Umbilical cord (tissue), 2 donors: ENCODE results near the gene VPS26A. TPM values are rescaled to one million over a fixed set of nuclear protein-coding genes. Genes with fewer than 3 reads are reported as not detected.

Experiments used
- DNase-seq: peaks from one replicate; pipeline ENCODE4 v3.0.0-alpha.2; 2015; ENCODE audit warnings: low spot score
- total RNA-seq: library from RNA; depleted of rRNA; stranded (reverse); fragments of >200 nt; gene quantifications from one replicate; pipeline ENCODE4 v1.2.3, GENCODE V29; 2014; ENCODE audit warnings: low replicate concordance; ENCODE audit not compliant: insufficient read depth

The VPS26A gene
- total RNA-seq = 26.2 TPM

DNA sequence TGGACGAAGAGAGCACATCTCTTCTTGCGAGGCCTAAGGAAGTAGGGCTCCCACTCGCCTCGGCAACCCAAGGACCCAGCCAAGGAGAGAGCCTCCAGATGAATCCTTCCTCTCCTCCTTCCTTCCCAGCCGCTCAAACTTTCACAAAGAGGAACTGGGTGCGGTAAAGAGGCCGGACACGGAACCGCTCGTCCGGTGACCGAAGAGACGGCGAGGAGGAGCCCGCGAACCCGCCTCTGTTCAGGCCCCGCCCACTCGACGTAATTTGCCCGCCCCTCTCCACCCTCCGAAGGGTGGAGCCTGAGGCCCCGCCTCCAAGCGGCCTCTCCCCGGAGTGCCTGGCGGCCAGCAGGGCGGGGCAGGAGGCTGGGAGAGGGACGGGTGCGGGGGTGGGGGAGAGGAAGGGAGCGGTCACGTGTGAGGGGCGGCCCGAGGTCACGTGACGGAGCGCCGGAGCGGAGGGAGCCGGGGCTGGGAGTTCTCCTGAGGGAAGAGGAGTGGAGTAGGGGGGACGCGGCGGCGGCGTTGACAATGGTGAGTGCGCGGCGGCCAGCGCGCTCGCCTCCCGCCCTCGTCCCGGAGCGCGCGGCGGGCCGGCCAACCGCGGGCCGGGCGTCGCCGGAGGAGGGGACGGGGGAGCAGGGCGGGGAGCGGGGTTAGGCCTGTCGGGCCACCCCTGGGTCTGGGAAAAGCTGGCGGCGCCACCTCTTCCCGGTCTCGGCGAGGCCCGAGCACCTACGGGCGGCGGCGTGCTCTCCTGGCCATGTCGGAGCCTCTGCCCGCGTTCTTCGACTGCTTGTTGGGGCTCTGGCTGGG, at the start of gene VPS26A:
Gene VPS26A (plus strand): TSS at position 432 of the 816 bp plus-strand sequence. CDS start 100 bp downstream, at position 532.
- DNase-seq = peak; percentile 99

DNA sequence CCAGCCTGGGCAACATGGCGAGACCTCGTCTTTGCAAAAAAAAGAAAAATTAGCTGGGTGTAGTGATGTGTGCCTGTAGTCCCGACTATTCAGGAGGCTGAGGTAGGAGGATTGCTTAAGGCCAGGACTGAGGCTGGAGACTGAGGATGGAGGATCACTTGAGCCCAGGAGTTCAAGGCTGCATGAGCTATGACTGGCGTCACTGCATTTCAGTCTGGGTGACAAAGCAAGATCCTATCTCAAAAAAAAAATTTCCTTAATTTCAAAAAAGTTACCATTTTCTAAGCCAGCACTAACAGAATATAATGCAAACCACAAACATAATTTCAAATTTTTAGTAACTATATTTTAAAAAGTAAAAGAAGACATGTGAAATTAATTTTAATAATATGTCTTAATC, 49.4 kb upstream of the VPS26A start:
- DNase-seq = no peak

DNA sequence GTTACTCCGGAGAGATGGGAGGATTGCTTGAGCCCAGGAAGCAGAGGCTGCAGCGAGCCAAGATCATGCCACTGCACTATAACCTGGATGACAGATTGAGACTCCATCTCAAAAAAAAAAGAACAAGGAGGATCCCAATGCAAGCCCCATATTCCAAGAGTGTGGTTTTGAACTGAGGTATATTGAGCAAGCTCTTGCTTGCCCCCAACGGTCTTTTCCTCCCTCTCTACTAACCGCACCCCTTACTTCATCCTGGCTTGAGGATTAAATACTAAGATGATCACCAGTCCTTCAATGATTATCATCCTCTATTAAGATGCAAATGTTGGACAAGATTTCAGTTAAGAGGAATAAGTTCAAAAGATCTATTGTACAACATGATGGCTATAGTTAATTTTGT, 48.5 kb upstream of the VPS26A start:
- DNase-seq = no peak

DNA sequence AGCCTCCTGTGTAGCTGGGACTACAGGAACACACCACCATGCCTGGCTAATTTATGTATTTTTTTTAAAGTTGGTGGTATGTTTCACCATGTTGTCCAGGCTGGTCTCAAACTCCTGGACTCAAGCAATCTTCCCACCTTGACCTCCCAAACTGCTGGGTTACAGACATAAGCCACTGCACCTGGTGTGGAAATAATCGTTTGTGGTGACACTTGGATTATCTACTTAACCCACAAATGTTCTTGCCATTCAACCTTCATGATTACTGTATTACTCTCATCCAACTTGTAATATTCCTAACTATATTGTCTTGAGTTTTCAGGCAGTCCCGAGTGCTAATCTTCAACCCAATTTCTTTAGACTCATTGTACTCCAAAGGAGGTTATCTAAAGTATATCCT, 45.7 kb upstream of the VPS26A start:
- no peak for DNase-seq

DNA sequence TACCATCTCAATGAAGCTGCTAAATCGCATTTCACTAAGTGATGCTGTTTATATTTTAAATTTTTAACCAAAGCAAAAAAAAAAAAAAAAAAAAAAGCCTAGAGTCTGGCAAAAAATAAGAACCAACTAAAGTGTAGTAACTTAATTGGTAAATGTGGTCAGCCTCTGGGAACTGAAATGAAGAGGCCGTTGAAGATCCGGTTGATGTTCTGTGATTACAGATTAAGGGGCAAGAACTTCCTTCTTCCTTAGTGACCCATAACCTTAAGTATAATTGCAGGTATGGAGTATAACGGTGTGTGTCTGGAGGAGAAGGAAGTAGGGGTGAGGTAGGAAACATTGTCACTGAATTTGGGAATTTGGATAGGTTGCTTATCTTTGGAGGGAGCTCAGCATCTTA, 43.8 kb upstream of the VPS26A start:
- DNase-seq = no peak

DNA sequence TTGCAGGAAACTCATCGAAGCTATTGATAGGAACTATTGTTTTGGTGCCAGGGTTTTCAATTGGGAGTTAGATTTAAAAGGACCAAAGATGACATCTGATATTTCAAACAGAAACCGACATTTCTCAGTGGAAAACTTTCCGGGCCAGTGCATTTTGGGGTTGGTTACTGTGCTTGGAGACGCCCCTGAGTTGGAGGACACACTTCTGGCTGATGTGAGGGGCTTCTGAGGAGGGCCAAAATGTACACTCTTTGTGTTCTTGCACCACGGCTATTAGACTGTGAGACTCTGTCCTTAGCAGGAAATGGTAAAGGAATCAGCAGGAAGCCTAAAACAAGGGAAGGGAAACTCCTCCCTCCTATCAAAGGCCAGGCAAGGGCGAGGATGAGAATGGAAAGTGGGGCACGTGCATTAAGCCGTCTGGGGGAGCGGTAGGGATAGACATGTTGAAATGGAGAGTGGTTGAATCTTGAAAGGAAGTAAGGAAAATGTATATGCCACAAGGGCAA, 37.9 kb upstream of the VPS26A start:
- DNase-seq = no peak

DNA sequence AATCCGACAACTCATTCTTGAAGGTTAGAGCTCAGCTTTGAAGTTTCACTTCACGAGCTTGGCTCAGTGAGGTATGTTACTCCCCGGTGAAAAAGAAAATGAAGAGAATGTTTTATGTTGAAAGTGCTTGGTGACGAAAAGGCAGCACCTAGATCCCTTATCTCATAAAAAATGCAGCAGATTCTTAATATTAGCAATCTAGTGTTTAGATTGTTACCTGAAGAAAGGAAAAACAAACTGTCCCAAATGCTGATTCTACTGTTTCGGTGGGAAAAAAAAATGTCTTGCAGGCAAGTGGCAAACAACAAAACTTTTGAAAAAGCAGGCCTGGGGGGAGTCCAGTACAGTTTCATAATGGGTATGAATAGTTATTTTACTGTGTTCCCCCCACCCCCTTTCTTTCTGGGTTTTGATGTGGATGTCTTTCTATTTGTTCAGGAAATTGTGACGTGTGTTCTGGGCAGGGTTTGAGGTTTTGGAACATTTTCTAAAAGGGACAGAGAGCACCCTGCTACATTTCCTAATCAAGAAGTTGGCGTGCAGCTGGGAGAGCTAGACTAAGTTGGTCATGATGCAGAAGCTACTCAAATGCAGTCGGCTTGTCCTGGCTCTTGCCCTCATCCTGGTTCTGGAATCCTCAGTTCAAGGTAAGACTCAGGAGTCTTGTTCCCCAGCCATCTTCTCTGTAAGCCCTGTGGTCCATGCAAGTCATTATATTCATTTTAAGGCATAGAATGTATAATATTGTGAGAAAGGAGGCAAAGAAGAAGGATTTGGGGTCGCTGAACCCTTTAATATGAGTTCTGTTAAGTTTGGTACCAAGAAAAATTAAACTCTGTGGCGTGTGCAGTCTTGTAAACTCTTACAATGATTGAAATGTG, 36.1 kb upstream of the VPS26A start, which contains the start of gene SRGN:
Gene SRGN (plus strand): TSS at position 514 of the 881 bp plus-strand sequence. CDS start 55 bp downstream, at position 569.
- peak; percentile 56 for DNase-seq

DNA sequence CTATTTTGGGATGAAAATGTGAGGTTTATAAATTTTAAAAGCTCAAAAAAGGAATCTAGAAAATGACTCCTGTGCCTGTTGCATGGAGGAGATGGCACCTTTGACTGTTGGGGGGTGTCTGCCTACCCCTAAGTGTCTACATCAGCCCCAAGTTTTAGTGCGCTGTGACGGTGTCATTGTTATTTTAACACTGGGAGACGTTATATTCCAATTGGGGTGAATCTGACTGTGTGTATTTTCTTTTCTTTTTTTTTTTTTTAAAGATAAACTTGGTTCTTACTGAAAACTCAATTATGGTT, 35.6 kb upstream of the VPS26A start:
- no peak for DNase-seq

DNA sequence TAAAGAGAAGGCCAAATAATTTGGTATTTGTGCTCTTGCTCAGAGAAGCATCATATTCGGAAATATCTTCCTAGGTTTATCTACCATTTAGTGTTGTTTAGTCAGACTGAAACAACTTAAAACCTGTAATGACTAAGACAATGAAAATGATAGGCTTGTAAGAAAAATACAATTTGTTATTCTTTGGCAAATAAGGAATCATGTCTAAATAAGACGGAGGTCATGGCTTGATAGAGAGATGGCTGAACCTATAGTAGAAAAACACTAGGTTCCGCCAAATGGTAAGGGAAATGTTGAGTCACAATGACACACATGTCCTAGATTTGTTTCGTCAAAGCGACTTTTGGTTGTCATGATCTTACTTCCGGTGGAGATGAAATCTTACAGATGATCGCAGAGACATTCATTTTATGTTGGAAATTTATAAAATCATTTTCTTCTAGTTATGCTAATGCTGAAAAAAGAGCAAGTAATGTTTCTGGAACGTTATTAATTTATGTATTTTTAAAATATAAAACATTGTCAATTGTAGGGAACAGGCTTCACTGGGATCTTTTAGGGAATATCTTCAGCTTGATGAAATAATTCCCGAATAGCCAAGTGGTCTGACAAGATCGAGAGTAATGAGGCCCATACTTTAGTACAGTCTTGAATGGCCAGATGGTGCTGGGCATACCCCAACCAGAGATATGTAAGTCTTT, 35.0 kb upstream of the VPS26A start:
- no peak for DNase-seq

DNA sequence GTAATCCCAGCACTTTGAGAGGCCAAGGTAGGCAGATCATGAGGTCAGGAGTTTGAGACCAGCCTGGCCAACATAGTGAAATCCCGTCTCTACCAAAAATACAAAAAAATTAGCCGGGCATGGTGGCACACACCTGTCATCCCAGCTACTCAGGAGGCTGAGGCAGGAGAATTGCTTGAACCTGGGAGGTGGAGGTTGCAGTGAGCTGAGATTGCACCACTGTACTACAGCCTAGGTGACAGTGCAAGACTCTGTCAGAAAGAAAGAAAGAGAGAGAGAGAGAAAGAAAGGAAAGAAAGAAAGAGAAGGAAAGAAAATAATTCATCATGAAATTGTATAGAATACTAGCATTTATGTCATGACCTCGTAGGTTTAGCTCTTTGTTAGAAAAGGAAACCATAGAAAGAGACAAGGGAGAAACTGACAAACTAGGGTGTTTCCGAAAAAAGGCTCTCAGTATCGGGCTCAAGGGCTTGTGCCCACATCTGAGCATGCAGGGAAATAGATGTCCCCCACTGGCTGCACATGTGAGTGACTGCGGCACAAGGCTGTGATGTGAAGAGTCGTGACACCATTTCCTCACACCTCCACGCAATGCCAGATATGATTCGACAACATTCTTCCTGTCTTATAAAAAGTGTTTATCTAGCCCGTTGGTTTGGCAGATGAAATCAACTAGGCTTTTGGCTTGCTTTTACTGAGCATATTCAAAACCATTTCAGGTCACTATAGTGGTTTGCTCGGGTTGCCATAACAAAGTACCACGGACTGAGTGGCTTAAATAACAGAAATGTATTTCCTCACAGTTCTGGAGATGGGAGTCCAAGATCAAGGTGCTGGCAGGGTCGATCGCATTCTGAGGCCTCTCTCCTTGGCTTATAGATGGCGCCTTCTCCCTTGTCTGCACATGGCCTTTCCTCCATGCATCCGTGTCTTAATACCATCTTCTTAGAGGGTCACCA, 34.1 kb upstream of the VPS26A start:
- no peak for DNase-seq

DNA sequence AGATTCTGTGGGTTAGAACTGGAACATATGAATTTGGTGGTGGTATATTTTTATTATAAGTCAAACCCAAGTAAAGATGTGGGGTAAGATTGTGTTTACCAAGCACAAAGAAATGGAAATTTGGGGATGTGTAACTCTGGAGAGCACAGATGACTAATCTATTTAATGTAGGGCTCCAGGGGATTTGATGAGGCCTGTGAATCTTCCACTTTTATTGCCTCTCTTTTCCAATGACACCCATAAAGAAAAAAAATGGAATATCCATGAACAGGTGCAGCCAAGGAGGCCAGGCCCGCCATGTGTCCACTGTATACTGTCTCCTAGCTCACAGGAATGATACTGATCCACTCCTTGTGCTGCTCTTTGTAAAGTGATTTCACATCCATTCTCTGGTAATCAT, 33.3 kb upstream of the VPS26A start:
- DNase-seq = no peak

DNA sequence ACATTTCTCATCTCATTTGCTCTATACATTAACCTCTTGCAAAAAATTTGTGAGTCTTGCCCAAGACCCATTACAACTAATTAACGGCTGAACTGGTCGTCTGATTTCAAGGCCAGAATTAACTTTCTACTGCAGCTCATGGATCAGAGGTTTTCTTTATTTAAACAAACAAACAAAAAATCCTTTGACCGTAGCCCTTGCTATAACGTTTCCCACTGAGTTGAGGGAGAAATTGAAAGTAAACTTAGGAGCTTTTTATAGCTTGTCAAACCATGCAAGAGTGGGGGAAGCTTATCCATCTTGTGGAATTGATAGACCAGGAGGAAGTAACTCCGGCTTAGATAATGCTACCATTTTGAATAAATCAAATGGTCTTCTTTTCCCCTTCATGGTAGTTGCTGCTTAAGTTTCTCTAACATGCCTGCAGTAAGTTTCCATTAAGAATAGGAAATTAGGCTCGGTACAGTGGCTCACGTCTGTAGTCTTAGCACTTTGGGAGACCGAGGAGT, 32.8 kb upstream of the VPS26A start:
- no peak for DNase-seq

DNA sequence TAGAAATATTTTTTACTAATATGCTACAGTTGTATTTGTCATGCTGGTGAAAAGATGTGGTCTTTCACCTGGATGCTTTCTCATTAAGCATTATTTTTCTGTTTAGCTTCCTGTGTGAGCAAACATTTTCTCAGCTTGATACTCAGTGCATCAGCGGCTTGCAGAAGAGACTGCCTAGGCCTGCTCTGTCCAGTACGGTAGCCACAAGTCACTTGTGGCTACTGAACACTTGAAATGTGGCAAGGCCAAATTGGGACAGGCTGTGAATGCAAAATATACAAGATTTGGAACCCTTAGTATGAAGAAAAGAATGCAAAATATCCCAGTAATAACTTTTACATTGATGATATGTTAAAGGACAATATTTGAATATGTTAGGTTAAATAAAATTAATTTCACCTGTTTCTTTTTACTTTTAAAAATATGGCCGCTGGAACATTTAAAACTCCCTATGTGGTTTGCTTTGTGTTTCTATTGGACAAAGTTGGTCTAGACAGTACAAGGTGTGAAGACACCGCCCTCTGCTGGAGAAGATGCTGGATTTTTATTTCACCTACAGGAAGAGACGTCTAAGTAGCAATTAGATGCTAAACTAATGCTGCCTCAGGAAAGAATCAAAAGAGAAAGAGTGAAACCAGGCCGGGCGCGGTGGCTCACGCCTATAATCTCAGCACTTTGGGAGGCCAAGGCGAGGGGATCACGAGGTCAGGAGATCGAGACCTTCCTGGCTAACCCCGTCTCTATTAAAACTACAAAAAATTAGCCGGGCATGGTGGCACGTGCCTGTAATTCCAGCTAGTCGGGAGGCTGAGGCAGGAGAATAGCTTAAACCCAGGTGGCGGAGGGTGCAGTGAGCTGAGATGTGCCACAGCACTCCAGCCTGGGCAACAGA, 30.8 kb upstream of the VPS26A start:
- DNase-seq = peak; percentile 80

DNA sequence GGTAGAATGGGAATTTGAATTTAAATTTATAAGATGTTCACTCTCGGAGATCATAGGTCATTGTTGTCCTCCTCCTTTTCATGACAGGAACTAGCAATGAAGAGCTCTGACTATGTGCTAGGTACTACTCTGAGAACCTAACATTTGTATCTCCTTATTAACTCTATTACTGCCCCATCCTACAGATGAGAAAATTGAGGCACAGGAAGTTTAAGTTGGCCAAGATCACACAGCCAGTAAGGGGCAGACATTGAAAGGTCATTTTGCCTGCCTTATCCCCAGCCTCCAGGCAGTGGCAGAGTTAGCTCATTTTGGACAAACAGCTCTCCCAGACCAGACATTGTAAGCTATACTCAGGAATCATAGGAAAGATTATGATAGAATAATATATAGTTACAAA, 30.0 kb upstream of the VPS26A start:
- no peak for DNase-seq

DNA sequence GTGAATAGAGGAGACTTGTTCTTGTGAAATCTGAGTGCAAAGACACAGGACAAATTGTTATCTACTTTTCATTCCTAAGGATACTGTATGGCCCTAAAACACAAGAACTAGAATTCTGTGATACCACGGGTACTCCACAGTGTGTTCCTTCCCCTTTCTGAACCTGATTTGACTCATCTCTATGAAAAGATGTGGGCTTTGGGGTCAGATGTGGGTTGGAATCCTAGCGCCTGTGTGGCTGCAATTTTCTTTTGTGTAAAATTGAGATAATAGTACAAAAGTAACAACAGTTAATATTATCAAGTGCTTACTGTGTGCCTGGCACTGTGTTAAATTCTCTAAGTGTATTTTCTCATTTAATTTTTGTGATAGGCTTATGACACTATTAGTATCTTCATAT, 27.9 kb upstream of the VPS26A start:
- DNase-seq = no peak

DNA sequence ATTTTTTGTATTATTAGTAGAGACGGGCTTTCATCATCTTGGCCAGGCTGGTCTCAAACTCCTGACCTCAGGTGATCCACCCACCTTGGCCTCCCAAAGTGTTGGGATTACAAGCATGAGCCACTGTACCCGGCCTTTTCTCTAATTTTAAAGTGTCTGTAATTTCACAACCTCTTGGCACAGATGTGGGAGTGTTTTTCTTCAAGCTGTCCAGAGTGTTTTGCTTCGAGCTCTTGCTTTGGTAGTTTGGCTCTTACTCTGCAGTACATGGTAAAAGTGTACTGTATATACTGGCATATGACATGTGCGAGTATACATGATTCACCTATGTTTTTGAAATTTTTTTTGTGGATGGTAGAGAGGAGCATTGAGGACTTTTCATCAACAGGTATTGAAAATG, 26.2 kb upstream of the VPS26A start:
- DNase-seq = no peak

DNA sequence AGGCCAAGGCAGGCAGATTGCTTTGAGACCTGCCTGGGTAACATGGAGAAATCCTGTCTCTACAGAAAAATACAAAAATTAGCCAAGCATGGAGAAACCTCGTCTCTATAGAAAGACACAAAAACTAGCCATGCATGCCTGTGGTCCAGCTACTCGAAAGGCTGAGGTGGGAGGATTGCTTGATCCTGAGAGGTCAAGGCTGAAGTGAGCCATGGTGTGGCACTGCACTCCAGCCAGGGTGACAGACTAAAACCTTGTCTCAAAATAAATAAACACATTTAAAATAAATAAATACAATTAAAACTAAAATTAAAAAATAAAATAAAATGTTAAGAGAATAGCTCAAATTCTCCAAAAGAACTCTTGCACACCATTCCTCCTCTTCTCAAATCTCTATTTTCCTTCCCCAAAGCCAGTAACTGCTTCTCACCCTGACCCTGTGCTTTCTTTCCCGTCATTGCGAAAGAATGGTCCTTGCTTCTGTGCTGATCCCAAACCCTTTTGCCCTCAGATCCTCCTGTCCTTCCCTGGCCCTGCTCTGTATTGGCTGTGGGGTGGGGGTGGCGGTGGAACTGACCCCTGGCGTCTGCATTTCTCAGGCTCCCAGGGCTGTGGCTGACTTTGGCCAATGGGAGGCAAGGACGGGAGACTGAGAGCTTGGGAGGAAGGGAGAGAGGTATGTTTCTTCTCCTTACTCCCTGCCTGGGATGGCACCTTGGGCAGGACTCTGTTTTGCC, 23.7 kb upstream of the VPS26A start:
- DNase-seq = no peak

DNA sequence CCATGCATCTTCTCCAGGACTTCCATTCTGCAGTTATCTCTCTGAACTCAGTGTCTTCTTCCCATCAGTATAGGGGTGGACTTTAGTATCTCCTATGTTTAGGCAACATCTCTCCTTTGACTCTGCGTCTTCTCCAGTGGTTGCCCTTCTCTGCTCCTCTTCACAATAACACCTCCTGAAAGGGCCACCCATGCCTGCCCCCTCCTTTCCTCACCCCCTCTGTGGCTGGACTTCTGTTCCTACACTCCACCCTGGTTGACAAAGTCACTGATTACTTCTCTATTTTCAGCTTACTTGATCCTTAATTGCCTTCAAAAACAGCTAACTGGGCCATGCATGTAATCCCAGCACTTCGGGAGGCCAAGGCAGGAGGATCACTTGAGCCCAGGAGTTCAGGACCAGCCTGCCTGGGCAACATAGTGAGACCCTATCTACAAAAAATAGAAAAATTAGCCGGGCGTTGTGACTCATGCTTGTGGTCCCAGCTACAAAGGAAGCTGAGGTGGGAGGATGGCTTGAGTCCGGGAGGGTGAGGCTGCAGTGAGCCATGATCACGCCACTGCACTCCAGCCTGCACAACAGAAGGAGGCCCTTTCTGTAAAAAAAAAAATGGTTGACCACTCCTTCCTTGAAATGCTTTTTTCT, 22.4 kb upstream of the VPS26A start:
- no peak for DNase-seq
